HCT116 (cell line): ENCODE data around the gene TMEM161B. TPM values are rescaled to one million over a fixed set of nuclear protein-coding genes. Genes with fewer than 3 reads are reported as not detected.

Experiments
- ATAC-seq: fragments of 200-7000 bp; cut with Tn5 transposase; 2 replicates; pipeline ENCODE4 v1.9.1; 2020; ENCODE audit warnings: mild to moderate bottlenecking, moderate library complexity
- BruUV-seq: library from RNA; stranded (reverse); fragments of 400-500 nt; replicated peaks from 2 replicates; lab custom pipeline; 2021; lab: Mats Ljungman, UMichigan
- CTCF ChIA-PET: fragments of 300-600 bp; sonication (Branson Sonifier 250); formaldehyde crosslinking; loops from one replicate; lab custom pipeline; 2021; ENCODE audit warnings: antibody characterized with exemption; lab: Charles Lee
- POLR2A ChIA-PET: fragments of 300-600, 350-600 bp; sonication (Branson Sonifier 250); formaldehyde crosslinking; loops from one replicate; lab custom pipeline; 2021; ENCODE audit warnings: antibody characterized with exemption; lab: Charles Lee
- RAD21 ChIA-PET, 2 experiments: fragments of 300-600 bp; sonication (Branson Sonifier 250); formaldehyde crosslinking; loops; one replicate each; lab custom pipeline; 2023; ENCODE audit warnings: low total read pairs in 2 of 2; ENCODE audit not compliant: uncharacterized antibody in 2 of 2, unreplicated experiment in 2 of 2, low non-redundant PET in 1 of 2; lab: Charles Lee
- DNase-seq: peaks from one replicate; pipeline ENCODE4 v3.0.0-alpha.2; 2010; ENCODE audit warnings: low read depth, low spot score
- H2AFZ ChIP-seq: fragments of 200-600 bp; shearing (Covaris generic), sonication (generic); 2 replicates; pipeline ENCODE4 v1.6.1; 2017; ENCODE audit warnings: low read depth, mixed run types, mixed read lengths, antibody characterized with exemption, low read length; ENCODE audit not compliant: poor library complexity, severe bottlenecking
- H3K27ac ChIP-seq: 2 replicates; pipeline ENCODE4 v1.5.1; 2012; ENCODE audit warnings: low read depth, low read length
- H3K27me3 ChIP-seq: fragments of 200-600 bp; sonication (generic); 2 replicates; pipeline ENCODE4 v1.6.1; 2016; ENCODE audit warnings: mixed run types, low read length, mixed read lengths; ENCODE audit not compliant: insufficient read depth
- H3K36me3 ChIP-seq, 2 experiments: fragments of 200-500 bp in 1 of 2; fragments of 200-600 bp in 1 of 2; sonication (Bioruptor generic) in 1 of 2; sonication (generic) in 1 of 2; 2 replicates each; pipeline versions ENCODE4 v1.5.1 to v1.6.1; 2014 to 2016; ENCODE audit warnings: low read length in 2 of 2, inconsistent platforms in 1 of 2, mixed read lengths in 1 of 2, mixed run types in 1 of 2; ENCODE audit not compliant: insufficient read depth in 2 of 2, control insufficient read depth in 1 of 2
- H3K4me1 ChIP-seq, 2 experiments: fragments of 200-600 bp in 1 of 2; sonication (generic) in 1 of 2; 2 replicates each; pipeline versions ENCODE4 v1.5.1 to v1.6.1; 2012 to 2017; ENCODE audit warnings: low read length in 2 of 2, inconsistent platforms in 1 of 2, mild to moderate bottlenecking in 1 of 2, mixed read lengths in 1 of 2, mixed run types in 1 of 2, moderate library complexity in 1 of 2; ENCODE audit not compliant: insufficient read depth in 2 of 2, control insufficient read depth in 1 of 2
- H3K4me2 ChIP-seq: fragments of 200-600 bp; sonication (generic); 2 replicates; pipeline ENCODE4 v1.6.1; 2017; ENCODE audit warnings: mixed run types, low read length, mixed read lengths
- H3K4me3 ChIP-seq, 2 experiments: fragments of 200-600 bp in 1 of 2; sonication (generic) in 1 of 2; replicated peaks in 1 of 2; 2 replicates each; pipeline ENCODE4 v1.5.1; 2011 to 2016; ENCODE audit warnings: low read length in 2 of 2, control low read depth in 1 of 2, low read depth in 1 of 2, mild to moderate bottlenecking in 1 of 2, mixed read lengths in 1 of 2, mixed run types in 1 of 2
- H3K79me2 ChIP-seq: fragments of 200-600 bp; sonication (generic); 2 replicates; pipeline ENCODE4 v1.6.1; 2017; ENCODE audit warnings: mild to moderate bottlenecking, mixed run types, low read length, moderate library complexity, mixed read lengths; ENCODE audit not compliant: insufficient read depth
- H3K9ac ChIP-seq: fragments of 200-600 bp; sonication (generic); 2 replicates; pipeline ENCODE4 v1.6.1; 2016; ENCODE audit warnings: low read length, mixed read lengths
- H3K9me2 ChIP-seq: fragments of 200-600 bp; sonication (generic), shearing (Covaris generic); 2 replicates; pipeline ENCODE4 v1.6.1; 2017; ENCODE audit warnings: mixed run types, mild to moderate bottlenecking, moderate library complexity; ENCODE audit not compliant: insufficient read depth
- H3K9me3 ChIP-seq, 2 experiments: fragments of 200-500 bp in 1 of 2; fragments of 200-600 bp in 1 of 2; sonication (Bioruptor generic) in 1 of 2; sonication (generic) in 1 of 2; 2 replicates each; pipeline ENCODE4 v1.6.1; 2014 to 2017; ENCODE audit warnings: low read length in 2 of 2, mixed read lengths in 2 of 2, inconsistent platforms in 1 of 2, low read depth in 1 of 2, mild to moderate bottlenecking in 1 of 2, mixed run types in 1 of 2, moderate library complexity in 1 of 2; ENCODE audit not compliant: control insufficient read depth in 1 of 2, insufficient read depth in 1 of 2
- H4K20me1 ChIP-seq: fragments of 200-600 bp; sonication (generic), shearing (Covaris generic); 2 replicates; pipeline ENCODE4 v1.6.1; 2017; ENCODE audit warnings: mixed run types, mild to moderate bottlenecking, moderate library complexity; ENCODE audit not compliant: insufficient read depth
- CBX3 ChIP-seq: IDR thresholded peaks from 2 replicates; pipeline ENCODE4 v1.6.1; 2012; ENCODE audit warnings: low read depth
- JUND ChIP-seq: IDR thresholded peaks from 2 replicates; pipeline ENCODE4 v1.6.1; 2012
- POLR2A ChIP-seq: IDR thresholded peaks from 2 replicates; pipeline ENCODE4 v1.7.0; 2011; ENCODE audit warnings: borderline replicate concordance; ENCODE audit not compliant: insufficient read depth, insufficient read length; ENCODE audit errors: extremely low read depth
- RAD21 ChIP-seq: IDR thresholded peaks from 2 replicates; pipeline ENCODE4 v1.6.1; 2012; ENCODE audit warnings: low read depth, mild to moderate bottlenecking
- TCF7L2 ChIP-seq: IDR thresholded peaks from 2 replicates; pipeline ENCODE4 v1.7.0; 2011; ENCODE audit warnings: borderline replicate concordance, inconsistent platforms; ENCODE audit not compliant: insufficient read depth, insufficient read length; ENCODE audit errors: extremely low read depth
- ZFX ChIP-seq: fragments of 450-650 bp; IDR thresholded peaks from 2 replicates; pipeline ENCODE4 v1.6.1; 2017
- intact Hi-C: fragments of 100-400 bp; cut with micrococcal nuclease; formaldehyde crosslinking; loops from 2 replicates; pipeline ENCODE4 v1.10.0; 2022
- total RNA-seq: library from RNA; stranded (reverse); gene quantifications from one replicate; pipeline ENCODE4 v1.2.1, GENCODE V29; 2021; ENCODE audit not compliant: unreplicated experiment
- TF ChIP-seq, protein P1 (sequence below): IDR thresholded peaks from 2 replicates; pipeline ENCODE4 v1.6.1; 2012
- TF ChIP-seq, protein P2 (sequence below): IDR thresholded peaks from 2 replicates; pipeline ENCODE4 v1.6.1; 2012; ENCODE audit warnings: low read depth

Gene TMEM161B
- total RNA-seq, 1 experiment from 2014 or later = 22.1 TPM

DNA sequence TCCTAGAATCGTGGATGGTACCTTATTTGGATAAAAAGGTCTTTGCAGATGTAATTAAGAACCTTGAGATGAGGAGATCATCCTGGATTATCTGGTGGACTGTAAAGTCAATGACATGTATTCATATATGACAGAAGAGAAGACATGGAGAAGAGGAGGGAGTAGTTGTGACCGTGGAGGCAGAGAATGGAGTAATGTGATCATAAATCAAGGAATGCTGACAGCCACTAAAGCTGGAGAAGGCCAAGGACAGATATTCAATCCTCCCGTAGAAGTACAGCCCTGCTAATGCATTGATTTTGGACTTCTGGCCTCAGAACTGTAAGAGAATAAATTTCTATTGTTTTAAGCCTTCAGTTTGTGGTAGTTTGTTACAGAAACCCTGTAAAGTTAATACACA is 18.7 kb upstream of the TMEM161B start:
- TF ChIP-seq, protein P1, sequence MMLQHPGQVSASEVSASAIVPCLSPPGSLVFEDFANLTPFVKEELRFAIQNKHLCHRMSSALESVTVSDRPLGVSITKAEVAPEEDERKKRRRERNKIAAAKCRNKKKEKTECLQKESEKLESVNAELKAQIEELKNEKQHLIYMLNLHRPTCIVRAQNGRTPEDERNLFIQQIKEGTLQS = no peak
- TF ChIP-seq TCF7L2 (no peak), ZFX (no peak), POLR2A (no peak), CBX3 (no peak), RAD21 (no peak), JUND (no peak)
- TF ChIP-seq, protein P2, sequence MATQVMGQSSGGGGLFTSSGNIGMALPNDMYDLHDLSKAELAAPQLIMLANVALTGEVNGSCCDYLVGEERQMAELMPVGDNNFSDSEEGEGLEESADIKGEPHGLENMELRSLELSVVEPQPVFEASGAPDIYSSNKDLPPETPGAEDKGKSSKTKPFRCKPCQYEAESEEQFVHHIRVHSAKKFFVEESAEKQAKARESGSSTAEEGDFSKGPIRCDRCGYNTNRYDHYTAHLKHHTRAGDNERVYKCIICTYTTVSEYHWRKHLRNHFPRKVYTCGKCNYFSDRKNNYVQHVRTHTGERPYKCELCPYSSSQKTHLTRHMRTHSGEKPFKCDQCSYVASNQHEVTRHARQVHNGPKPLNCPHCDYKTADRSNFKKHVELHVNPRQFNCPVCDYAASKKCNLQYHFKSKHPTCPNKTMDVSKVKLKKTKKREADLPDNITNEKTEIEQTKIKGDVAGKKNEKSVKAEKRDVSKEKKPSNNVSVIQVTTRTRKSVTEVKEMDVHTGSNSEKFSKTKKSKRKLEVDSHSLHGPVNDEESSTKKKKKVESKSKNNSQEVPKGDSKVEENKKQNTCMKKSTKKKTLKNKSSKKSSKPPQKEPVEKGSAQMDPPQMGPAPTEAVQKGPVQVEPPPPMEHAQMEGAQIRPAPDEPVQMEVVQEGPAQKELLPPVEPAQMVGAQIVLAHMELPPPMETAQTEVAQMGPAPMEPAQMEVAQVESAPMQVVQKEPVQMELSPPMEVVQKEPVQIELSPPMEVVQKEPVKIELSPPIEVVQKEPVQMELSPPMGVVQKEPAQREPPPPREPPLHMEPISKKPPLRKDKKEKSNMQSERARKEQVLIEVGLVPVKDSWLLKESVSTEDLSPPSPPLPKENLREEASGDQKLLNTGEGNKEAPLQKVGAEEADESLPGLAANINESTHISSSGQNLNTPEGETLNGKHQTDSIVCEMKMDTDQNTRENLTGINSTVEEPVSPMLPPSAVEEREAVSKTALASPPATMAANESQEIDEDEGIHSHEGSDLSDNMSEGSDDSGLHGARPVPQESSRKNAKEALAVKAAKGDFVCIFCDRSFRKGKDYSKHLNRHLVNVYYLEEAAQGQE = no peak
- TF ChIP-seq, all 23 proteins: peak for 0
- peaks cover 0 to 9% of the 10 kb centered on the region in 2 experiments; a peak in 1 of 4 replicates for H3K36me3 ChIP-seq
- ChIA-PET RAD21 (interaction anchor here in 1 of 2 experiments (0.5 kb wide), 1 partner anchor 16 kb away, joined by 3 read pairs; no protein-coding TSS in a partner anchor), CTCF (no interaction called here), POLR2A (no interaction called here)
- H3K27me3 ChIP-seq = no peaks in the 10 kb centered on the region
- intact Hi-C loops = no loop called here
- H3K27ac ChIP-seq = no peak overlapping the region
- H3K4me1 ChIP-seq = no peaks in the 10 kb centered on the region
- ATAC-seq (no peak), DNase-seq (no peak)
- no peak overlapping the region for H3K4me3 ChIP-seq
- no peaks in the 10 kb centered on the region for H3K9me2 ChIP-seq
- no peak overlapping the region for H3K9ac ChIP-seq
- H3K4me2 ChIP-seq = no peak overlapping the region
- no peaks in the 10 kb centered on the region for H3K9me3 ChIP-seq
- H4K20me1 ChIP-seq = no peaks in the 10 kb centered on the region
- no TSS peak for BruUV-seq
- H2AFZ ChIP-seq = no peak overlapping the region
- no peaks in the 10 kb centered on the region for H3K79me2 ChIP-seq
